HEK293 (cell line): ENCODE measurements around the gene CBX7.
"Not testable (repeated sequence)": the region's sequence is repeated elsewhere in the genome, so short reads cannot be mapped to it uniquely, and the experiment has no call there.

ENCODE experiments used
- CTCF ChIA-PET: fragments of 350-600 bp; formaldehyde crosslinking; extraction: SDS; loops from one replicate; lab custom pipeline; 2021; ENCODE audit warnings: antibody characterized with exemption; lab: Yijun Ruan, JAX
- POLR2A ChIA-PET: fragments of 300-600 bp; formaldehyde crosslinking; extraction: SDS; loops from one replicate; lab custom pipeline; 2020; ENCODE audit warnings: antibody characterized with exemption, inconsistent platforms; lab: Yijun Ruan, JAX
- H3K27ac ChIP-seq: fragments of 200-500 bp; sonication (Bioruptor generic); 2 replicates; pipeline ENCODE4 v1.5.1; 2014; ENCODE audit warnings: low read depth, low read length, control low read depth, inconsistent platforms; ENCODE audit errors: extremely low read depth
- H3K36me3 ChIP-seq, 2 experiments: fragments of 200-500 bp in 1 of 2; sonication (Bioruptor generic) in 1 of 2; 1 replicate in 1 of 2; 2 replicates in 1 of 2; pipeline ENCODE4 v1.5.1; 2014 to 2017; ENCODE audit warnings: inconsistent platforms in 2 of 2, low read length in 2 of 2; ENCODE audit not compliant: control insufficient read depth in 2 of 2, insufficient read depth in 1 of 2
- H3K4me1 ChIP-seq: fragments of 200-500 bp; sonication (Bioruptor generic); 2 replicates; pipeline ENCODE4 v1.5.1; 2014; ENCODE audit warnings: mild to moderate bottlenecking, low read length, inconsistent platforms; ENCODE audit not compliant: control insufficient read depth, insufficient read depth
- H3K4me3 ChIP-seq: 2 replicates; pipeline ENCODE4 v1.5.1; 2011; ENCODE audit warnings: low read depth, mild to moderate bottlenecking, control low read depth, low read length, moderate library complexity
- H3K9me3 ChIP-seq: fragments of 200-500 bp; sonication (Bioruptor generic); 2 replicates; pipeline ENCODE4 v1.5.1; 2014; ENCODE audit warnings: low read depth, low read length, inconsistent platforms; ENCODE audit not compliant: control insufficient read depth, insufficient read depth
- BCL11B ChIP-seq: fragments of 450-650 bp; formaldehyde crosslinking; IDR thresholded peaks from 2 replicates; pipeline ENCODE4 v1.5.1; 2016; ENCODE audit warnings: low read depth, missing biosample characterization, missing genetic modification characterization
- EGR2 ChIP-seq: fragments of 450-650 bp; formaldehyde crosslinking; IDR thresholded peaks from 2 replicates; pipeline ENCODE4 v1.5.1; 2016; ENCODE audit warnings: low read depth, missing biosample characterization, missing genetic modification characterization
- OSR2 ChIP-seq: fragments of 450-650 bp; formaldehyde crosslinking; IDR thresholded peaks from 2 replicates; pipeline ENCODE4 v1.5.1; 2016; ENCODE audit warnings: missing biosample characterization, missing genetic modification characterization
- ZFP37 ChIP-seq: fragments of 450-650 bp; formaldehyde crosslinking; IDR thresholded peaks from 2 replicates; pipeline ENCODE4 v1.5.1; 2016; ENCODE audit warnings: missing biosample characterization, missing genetic modification characterization
- ZNF768 ChIP-seq: fragments of 450-650 bp; formaldehyde crosslinking; IDR thresholded peaks from 2 replicates; pipeline ENCODE4 v1.5.1; 2018; ENCODE audit warnings: missing biosample characterization, mild to moderate bottlenecking, missing genetic modification characterization
- TF ChIP-seq, protein P1 (sequence below): fragments of 450-650 bp; formaldehyde crosslinking; IDR thresholded peaks from 2 replicates; pipeline ENCODE4 v1.5.1; 2016; ENCODE audit warnings: missing biosample characterization, missing genetic modification characterization
- TF ChIP-seq, protein P2 (sequence below): fragments of 450-650 bp; formaldehyde crosslinking; IDR thresholded peaks from 2 replicates; pipeline ENCODE4 v1.5.1; 2016; ENCODE audit warnings: missing biosample characterization, missing genetic modification characterization
- TF ChIP-seq, protein P3 (sequence below): fragments of 450-650 bp; formaldehyde crosslinking; IDR thresholded peaks from 2 replicates; pipeline ENCODE4 v1.5.1; 2016; ENCODE audit warnings: missing biosample characterization, missing genetic modification characterization, borderline replicate concordance
- TF ChIP-seq, protein P4 (sequence below): fragments of 450-650 bp; formaldehyde crosslinking; IDR thresholded peaks from 2 replicates; pipeline ENCODE4 v1.5.1; 2016; ENCODE audit warnings: missing biosample characterization, missing genetic modification characterization

The CBX7 gene

DNA sequence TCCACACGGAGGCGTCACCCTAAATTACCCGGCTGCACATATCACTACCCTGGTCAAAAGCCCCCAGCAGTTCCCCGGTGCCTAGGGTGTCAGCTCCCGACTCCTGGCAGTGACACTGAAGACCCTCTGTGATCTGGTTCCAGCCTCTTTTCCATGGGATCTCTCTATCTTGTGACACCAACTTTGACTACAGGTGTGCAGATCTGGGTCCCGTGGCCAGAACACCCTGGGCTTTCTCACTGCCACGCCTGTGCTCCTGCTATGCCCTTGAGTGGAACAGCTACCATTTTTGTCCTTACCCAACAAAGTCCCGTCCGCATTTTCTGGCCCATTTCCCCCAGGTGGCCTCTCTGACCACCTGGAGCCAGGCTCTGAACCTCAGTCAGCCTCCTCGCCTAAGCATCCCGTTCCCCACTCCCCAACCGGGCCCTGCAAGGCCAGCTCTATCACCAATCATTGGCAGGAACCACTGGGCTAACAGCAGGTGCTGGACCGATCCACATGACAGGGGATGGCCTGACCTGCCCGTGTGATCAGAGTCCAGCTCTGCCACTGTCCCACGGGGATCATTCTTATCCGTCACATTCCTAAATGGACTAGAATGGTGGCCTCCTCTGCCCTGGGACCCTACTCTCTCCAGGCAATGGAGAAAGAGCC, 20.7 kb upstream of the CBX7 start:
- TF ChIP-seq, protein P1, sequence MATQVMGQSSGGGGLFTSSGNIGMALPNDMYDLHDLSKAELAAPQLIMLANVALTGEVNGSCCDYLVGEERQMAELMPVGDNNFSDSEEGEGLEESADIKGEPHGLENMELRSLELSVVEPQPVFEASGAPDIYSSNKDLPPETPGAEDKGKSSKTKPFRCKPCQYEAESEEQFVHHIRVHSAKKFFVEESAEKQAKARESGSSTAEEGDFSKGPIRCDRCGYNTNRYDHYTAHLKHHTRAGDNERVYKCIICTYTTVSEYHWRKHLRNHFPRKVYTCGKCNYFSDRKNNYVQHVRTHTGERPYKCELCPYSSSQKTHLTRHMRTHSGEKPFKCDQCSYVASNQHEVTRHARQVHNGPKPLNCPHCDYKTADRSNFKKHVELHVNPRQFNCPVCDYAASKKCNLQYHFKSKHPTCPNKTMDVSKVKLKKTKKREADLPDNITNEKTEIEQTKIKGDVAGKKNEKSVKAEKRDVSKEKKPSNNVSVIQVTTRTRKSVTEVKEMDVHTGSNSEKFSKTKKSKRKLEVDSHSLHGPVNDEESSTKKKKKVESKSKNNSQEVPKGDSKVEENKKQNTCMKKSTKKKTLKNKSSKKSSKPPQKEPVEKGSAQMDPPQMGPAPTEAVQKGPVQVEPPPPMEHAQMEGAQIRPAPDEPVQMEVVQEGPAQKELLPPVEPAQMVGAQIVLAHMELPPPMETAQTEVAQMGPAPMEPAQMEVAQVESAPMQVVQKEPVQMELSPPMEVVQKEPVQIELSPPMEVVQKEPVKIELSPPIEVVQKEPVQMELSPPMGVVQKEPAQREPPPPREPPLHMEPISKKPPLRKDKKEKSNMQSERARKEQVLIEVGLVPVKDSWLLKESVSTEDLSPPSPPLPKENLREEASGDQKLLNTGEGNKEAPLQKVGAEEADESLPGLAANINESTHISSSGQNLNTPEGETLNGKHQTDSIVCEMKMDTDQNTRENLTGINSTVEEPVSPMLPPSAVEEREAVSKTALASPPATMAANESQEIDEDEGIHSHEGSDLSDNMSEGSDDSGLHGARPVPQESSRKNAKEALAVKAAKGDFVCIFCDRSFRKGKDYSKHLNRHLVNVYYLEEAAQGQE (tag by site-specific recombination): no peak
- TF ChIP-seq ZFP37 (no peak), BCL11B (no peak)
- TF ChIP-seq, protein P2, sequence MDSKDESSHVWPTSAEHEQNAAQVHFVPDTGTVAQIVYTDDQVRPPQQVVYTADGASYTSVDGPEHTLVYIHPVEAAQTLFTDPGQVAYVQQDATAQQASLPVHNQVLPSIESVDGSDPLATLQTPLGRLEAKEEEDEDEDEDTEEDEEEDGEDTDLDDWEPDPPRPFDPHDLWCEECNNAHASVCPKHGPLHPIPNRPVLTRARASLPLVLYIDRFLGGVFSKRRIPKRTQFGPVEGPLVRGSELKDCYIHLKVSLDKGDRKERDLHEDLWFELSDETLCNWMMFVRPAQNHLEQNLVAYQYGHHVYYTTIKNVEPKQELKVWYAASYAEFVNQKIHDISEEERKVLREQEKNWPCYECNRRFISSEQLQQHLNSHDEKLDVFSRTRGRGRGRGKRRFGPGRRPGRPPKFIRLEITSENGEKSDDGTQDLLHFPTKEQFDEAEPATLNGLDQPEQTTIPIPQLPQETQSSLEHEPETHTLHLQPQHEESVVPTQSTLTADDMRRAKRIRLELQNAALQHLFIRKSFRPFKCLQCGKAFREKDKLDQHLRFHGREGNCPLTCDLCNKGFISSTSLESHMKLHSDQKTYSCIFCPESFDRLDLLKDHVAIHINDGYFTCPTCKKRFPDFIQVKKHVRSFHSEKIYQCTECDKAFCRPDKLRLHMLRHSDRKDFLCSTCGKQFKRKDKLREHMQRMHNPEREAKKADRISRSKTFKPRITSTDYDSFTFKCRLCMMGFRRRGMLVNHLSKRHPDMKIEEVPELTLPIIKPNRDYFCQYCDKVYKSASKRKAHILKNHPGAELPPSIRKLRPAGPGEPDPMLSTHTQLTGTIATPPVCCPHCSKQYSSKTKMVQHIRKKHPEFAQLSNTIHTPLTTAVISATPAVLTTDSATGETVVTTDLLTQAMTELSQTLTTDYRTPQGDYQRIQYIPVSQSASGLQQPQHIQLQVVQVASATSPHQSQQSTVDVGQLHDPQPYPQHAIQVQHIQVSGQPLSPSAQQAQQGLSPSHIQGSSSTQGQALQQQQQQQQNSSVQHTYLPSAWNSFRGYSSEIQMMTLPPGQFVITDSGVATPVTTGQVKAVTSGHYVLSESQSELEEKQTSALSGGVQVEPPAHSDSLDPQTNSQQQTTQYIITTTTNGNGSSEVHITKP (tag by site-specific recombination): peak; percentile 85
- TF ChIP-seq, protein P3, sequence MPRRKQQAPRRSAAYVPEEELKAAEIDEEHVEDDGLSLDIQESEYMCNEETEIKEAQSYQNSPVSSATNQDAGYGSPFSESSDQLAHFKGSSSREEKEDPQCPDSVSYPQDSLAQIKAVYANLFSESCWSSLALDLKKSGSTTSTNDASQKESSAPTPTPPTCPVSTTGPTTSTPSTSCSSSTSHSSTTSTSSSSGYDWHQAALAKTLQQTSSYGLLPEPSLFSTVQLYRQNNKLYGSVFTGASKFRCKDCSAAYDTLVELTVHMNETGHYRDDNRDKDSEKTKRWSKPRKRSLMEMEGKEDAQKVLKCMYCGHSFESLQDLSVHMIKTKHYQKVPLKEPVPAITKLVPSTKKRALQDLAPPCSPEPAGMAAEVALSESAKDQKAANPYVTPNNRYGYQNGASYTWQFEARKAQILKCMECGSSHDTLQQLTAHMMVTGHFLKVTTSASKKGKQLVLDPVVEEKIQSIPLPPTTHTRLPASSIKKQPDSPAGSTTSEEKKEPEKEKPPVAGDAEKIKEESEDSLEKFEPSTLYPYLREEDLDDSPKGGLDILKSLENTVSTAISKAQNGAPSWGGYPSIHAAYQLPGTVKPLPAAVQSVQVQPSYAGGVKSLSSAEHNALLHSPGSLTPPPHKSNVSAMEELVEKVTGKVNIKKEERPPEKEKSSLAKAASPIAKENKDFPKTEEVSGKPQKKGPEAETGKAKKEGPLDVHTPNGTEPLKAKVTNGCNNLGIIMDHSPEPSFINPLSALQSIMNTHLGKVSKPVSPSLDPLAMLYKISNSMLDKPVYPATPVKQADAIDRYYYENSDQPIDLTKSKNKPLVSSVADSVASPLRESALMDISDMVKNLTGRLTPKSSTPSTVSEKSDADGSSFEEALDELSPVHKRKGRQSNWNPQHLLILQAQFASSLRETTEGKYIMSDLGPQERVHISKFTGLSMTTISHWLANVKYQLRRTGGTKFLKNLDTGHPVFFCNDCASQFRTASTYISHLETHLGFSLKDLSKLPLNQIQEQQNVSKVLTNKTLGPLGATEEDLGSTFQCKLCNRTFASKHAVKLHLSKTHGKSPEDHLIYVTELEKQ: no peak
- H3K4me1 ChIP-seq: peaks cover 10% of the 10 kb centered on the region
- ChIA-PET CTCF (interaction anchor here (0.6 to 8.1 kb wide), 11 partner anchors 13 to 326 kb away, joined by 3 to 98 read pairs (median 5); partner anchors contain the start of gene RPL3), POLR2A (interaction anchor here (0.6 to 10.8 kb wide), 5 partner anchors 80 to 1008 kb away, joined by 3 to 119 read pairs (median 4); partner anchors contain the start of gene RPL3)
- no peaks in the 10 kb centered on the region for H3K9me3 ChIP-seq
- no peaks in the 10 kb centered on the region for H3K36me3 ChIP-seq
- H3K27ac ChIP-seq: no peak overlapping the region
- no peak overlapping the region for H3K4me3 ChIP-seq

DNA sequence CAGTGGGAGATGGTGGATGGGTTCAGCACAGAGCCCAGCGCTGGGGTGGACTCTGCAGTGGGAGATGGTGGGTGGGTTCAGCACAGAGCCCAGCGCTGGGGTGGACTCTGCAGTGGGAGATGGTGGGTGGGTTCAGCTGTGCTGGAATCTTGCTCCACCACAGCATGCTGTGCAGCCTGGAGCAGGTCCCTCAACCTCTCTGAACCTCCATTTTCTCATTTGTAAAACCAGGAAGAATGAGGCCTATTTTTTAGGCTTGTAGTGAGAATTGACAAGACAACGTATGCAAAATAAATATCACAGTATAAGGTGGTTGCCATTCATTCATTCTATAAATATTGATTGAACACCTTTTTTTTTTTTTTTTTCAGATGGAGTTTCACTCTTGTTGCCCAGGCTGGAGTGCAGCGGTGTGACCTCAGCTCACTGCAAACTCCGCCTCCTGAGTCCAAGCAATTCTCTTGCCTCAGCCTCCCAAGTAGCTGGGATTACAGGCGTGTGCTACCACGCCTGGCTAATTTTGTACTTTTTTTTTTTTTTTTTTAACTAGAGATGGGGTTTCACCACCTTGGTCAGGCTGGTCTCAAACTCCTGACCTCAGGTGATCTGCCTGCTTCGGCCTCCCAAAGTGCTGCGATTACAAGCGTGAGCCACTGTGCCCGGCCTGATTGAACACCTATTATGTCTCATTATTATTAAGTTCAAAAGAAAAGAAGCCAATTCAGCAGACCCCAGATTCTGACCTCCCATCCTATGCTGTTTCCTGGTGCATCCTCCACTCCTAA, 20.0 kb upstream of the CBX7 start:
- not testable (repeated sequence) for H3K27ac ChIP-seq, H3K4me3 ChIP-seq, H3K36me3 ChIP-seq, H3K9me3 ChIP-seq
- H3K4me1 ChIP-seq: peaks cover 10% of the 10 kb centered on the region
- ChIA-PET POLR2A (interaction anchor here (0.6 to 10.8 kb wide), 4 partner anchors 138 to 1008 kb away, joined by 3 to 119 read pairs (median 48); partner anchors contain the start of gene RPL3), CTCF (interaction anchor here (0.6 to 8.1 kb wide), 11 partner anchors 14 to 326 kb away, joined by 3 to 98 read pairs (median 4); partner anchors contain the start of gene RPL3)
- TF ChIP-seq, protein P4, sequence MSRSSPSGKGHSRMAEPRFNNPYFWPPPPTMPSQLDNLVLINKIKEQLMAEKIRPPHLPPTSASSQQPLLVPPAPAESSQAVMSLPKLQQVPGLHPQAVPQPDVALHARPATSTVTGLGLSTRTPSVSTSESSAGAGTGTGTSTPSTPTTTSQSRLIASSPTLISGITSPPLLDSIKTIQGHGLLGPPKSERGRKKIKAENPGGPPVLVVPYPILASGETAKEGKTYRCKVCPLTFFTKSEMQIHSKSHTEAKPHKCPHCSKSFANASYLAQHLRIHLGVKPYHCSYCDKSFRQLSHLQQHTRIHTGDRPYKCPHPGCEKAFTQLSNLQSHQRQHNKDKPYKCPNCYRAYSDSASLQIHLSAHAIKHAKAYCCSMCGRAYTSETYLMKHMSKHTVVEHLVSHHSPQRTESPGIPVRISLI (tag by site-specific recombination): 0 out of 2 replicates have a peak, but pooled peaks have one; percentile 34
- TF ChIP-seq ZNF768 (peak; percentile 94), OSR2 (peak; percentile 38; the same call in 1 of the 2 replicates), EGR2 (tag by site-specific recombination) (0 out of 2 replicates have a peak, but pooled peaks have one; percentile 37)
